Right atrium auricular region (tissue), 2 donors: ENCODE data around the gene PPP3CA. TPM values are rescaled to one million over a fixed set of nuclear protein-coding genes. Genes with fewer than 3 reads are reported as not detected.

Experiments used
- DNase-seq: peaks from one replicate; pipeline ENCODE4 v3.0.0-alpha.2; 2019; ENCODE audit warnings: low spot score
- H3K27ac ChIP-seq, 2 donors: fragments of 200-600 bp; sonication (generic); 1 replicate in 1 of 2; 2 replicates in 1 of 2; pipeline ENCODE4 v1.5.1; 2016 to 2019
- H3K27me3 ChIP-seq, 2 donors: fragments of 200-600 bp; sonication (generic); one replicate each; pipeline versions ENCODE4 v1.5.1 to v1.6.0; 2017 to 2019
- H3K36me3 ChIP-seq: fragments of 200-600 bp; sonication (generic); one replicate; pipeline ENCODE4 v1.5.1; 2016
- H3K4me1 ChIP-seq, 2 donors: fragments of 200-600 bp; sonication (generic); one replicate each; pipeline versions ENCODE4 v1.5.1 to v1.6.0; 2017 to 2019
- H3K4me3 ChIP-seq, 2 donors: fragments of 200-600 bp; sonication (generic); 1 replicate in 1 of 2; 2 replicates in 1 of 2; pipeline ENCODE4 v1.5.1; 2017 to 2019; ENCODE audit warnings: mild to moderate bottlenecking in 1 of 2, moderate library complexity in 1 of 2
- H3K9me3 ChIP-seq, 2 donors: fragments of 200-600 bp; sonication (generic); one replicate each; pipeline ENCODE4 v1.5.1; 2019
- total RNA-seq, 2 donors: library from RNA; depleted of rRNA; stranded (reverse); fragments of >200 nt; gene quantifications; one replicate each; pipeline ENCODE4 v1.1.0, GENCODE V29; 2016
- TF ChIP-seq, protein P1 (sequence below), 2 donors: fragments of 200-600 bp; sonication (generic); IDR thresholded peaks; one replicate each; pipeline ENCODE4 v1.5.1; 2019; ENCODE audit warnings: antibody characterized with exemption in 2 of 2

PPP3CA gene
- total RNA-seq, 2 donors from 2014 or later = 11.2 to 15.7 TPM

DNA sequence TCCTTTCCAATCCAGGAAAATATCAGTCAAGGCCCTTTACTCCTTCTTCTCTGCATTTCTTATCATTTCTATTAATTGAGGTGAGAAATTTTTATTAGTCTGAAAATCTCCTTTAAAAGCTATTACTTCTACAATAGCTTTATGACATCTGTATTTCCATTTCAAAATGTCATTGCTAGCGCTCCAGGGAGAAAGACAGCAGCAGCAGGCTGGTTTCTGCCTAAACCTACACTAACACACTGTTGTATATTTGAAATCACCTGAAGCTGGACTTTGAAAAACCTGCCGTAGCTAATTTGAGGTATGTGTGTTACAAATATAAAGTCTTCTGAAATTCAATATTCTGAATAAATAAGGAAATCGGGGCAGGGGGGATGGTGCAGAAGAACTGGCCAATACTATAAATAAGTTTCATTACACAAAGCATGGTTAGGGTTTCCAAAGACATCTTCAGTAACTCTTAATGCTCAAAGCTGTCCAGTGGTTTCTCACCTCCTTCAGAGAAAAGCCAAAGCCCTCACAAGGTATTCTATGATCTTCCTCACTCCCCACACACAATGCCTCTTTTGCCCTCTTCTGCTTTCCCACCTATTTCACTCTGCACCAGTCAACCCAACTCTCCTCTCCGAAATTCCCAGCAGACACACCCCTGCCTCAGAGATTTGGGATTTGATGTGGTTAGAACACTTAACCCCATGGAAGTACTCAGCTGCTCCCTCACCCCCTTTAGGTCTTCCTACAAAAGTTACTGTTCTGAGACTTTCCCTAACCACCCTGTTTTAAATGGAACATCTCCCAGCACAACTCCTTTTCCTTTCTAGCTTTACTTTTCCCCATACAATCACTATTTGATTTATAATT is 122.7 kb downstream of the PPP3CA start:
- Histone ChIP-seq H3K9me3 (no peaks in the 10 kb centered on the region), H3K4me1 (peaks cover 0 to 13% of the 10 kb centered on the region in 2 donors), H3K27me3 (no peaks in the 10 kb centered on the region), H3K27ac (no peak overlapping the region), H3K36me3 (no peaks in the 10 kb centered on the region), H3K4me3 (no peak overlapping the region)
- no peak for DNase-seq
- TF ChIP-seq, protein P1, sequence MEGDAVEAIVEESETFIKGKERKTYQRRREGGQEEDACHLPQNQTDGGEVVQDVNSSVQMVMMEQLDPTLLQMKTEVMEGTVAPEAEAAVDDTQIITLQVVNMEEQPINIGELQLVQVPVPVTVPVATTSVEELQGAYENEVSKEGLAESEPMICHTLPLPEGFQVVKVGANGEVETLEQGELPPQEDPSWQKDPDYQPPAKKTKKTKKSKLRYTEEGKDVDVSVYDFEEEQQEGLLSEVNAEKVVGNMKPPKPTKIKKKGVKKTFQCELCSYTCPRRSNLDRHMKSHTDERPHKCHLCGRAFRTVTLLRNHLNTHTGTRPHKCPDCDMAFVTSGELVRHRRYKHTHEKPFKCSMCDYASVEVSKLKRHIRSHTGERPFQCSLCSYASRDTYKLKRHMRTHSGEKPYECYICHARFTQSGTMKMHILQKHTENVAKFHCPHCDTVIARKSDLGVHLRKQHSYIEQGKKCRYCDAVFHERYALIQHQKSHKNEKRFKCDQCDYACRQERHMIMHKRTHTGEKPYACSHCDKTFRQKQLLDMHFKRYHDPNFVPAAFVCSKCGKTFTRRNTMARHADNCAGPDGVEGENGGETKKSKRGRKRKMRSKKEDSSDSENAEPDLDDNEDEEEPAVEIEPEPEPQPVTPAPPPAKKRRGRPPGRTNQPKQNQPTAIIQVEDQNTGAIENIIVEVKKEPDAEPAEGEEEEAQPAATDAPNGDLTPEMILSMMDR (IDR thresholded peaks at IDR 0.05) = no peak

DNA sequence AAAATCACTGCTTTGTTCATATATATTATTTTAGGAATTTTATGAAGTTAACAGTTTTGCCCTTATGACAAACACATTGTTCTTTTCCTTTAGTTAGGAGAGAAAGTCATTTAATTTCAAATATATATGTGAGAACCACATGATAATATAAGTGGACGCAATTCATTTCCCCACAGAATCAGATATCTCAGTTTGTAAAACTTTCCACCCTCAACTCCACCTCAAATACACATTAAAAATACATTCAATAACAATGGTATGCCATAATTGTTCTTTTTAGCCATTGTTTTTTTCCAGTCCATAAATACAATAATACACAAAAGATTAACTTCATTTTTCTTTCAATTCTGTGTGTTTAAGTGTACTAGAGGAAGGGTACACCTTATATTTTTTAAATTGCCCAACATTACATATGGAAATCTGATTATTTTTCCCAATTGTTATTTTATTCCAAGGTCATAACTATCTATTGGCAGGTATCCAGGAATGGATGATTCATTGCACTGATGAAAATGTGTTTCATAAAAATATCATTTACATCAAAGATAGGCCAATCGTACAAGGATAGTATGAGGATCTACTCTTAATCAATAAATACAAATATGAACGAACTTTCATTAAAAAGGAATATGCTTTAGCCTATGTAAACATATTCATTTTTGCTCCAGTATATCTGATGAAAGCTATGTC is 125.0 kb downstream of the PPP3CA start:
- no peaks in the 10 kb centered on the region for H3K36me3 ChIP-seq

DNA sequence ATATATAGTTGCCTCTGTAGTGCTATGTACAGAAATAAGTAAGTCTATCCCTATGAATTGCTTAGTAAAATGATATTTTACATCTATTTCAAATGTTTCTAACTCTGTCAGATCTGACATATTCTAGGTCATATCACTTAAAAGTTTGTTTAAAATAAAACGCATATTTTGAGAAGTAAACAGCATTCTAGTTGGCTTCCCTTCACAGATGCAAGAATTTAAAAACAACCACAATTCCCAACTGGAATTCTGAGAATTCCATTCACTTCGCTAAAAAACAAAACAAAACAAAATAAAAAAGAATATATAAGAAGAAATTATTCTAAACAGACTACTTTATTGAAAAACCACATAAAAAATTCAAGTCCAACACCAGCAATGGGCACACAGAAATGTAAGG is 126.0 kb downstream of the PPP3CA start:
- peaks cover 0 to 20% of the 10 kb centered on the region in 2 donors for H3K4me1 ChIP-seq
- no peaks in the 10 kb centered on the region for H3K36me3 ChIP-seq
- TF ChIP-seq, protein P1 (IDR thresholded peaks at IDR 0.05) = no peak

More for the DNA sequence above, 125.0 kb downstream of the PPP3CA start:
- H3K9me3 ChIP-seq = no peaks in the 10 kb centered on the region
- peaks cover 0 to 20% of the 10 kb centered on the region in 2 donors for H3K4me1 ChIP-seq
- TF ChIP-seq, protein P1 (IDR thresholded peaks at IDR 0.05) = no peak
- no peaks in the 10 kb centered on the region for H3K27me3 ChIP-seq
- no peak for DNase-seq
- H3K4me3 ChIP-seq = no peak overlapping the region
- H3K27ac ChIP-seq = no peak overlapping the region

DNA sequence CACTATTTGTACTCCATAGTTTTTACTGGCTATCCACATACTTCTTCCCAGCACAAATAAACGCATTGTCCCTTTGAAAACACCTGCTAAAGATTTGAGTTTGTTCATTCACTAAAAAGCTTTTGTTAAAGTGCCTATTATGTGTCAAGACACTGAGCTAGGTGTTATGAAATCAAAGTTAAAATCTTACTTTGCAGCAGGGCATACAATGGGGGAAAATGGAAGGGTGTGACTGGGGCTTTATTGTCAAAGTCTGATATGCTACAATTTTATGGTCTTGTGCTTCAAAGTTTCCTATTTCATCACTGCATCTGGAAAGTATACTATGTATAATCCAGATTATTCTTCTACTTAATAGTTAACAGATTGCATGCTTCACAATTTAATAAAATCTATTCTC is 128.4 kb downstream of the PPP3CA start:
- no peak overlapping the region for H3K27ac ChIP-seq
- no peaks in the 10 kb centered on the region for H3K27me3 ChIP-seq
- peaks cover 0 to 20% of the 10 kb centered on the region in 2 donors for H3K4me1 ChIP-seq

More for the DNA sequence above, 126.0 kb downstream of the PPP3CA start:
- Histone ChIP-seq H3K9me3 (no peaks in the 10 kb centered on the region), H3K27me3 (no peaks in the 10 kb centered on the region), H3K4me3 (no peak overlapping the region), H3K27ac (no peak overlapping the region)
- no peak for DNase-seq

DNA sequence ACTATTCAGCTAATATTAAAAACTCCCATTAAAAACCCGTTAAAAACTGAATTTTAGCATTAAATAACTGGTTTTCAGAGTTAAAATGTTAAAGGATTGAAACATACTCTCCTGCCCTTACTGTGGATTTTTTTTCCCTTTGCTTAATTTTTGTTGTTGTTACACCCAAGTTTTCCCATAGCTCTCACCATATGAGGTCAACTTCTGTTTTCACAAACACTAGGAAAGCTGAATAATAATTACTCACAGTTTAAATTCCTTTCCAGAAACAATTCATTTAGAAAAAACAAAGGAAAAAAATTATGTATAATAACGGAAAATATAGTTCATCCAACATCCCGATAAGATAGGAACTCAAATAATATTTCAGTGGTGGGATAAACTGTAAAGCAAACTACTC is 129.0 kb downstream of the PPP3CA start:
- TF ChIP-seq, protein P1 (IDR thresholded peaks at IDR 0.05) = no peak
- no peaks in the 10 kb centered on the region for H3K36me3 ChIP-seq

More for the DNA sequence above, 128.4 kb downstream of the PPP3CA start:
- Histone ChIP-seq H3K36me3 (no peaks in the 10 kb centered on the region), H3K9me3 (no peaks in the 10 kb centered on the region), H3K4me3 (no peak overlapping the region)
- TF ChIP-seq, protein P1 (IDR thresholded peaks at IDR 0.05) = no peak
- no peak for DNase-seq

More for the DNA sequence above, 129.0 kb downstream of the PPP3CA start:
- Histone ChIP-seq H3K9me3 (no peaks in the 10 kb centered on the region), H3K27me3 (no peaks in the 10 kb centered on the region), H3K4me1 (peaks cover 0 to 20% of the 10 kb centered on the region in 2 donors), H3K27ac (no peak overlapping the region), H3K4me3 (no peak overlapping the region)
- no peak for DNase-seq
